T-cell (primary cell): ENCODE results near the gene SIX2. TPM values are rescaled to one million over a fixed set of nuclear protein-coding genes. Genes with fewer than 3 reads are reported as not detected.

Experiments used
- ATAC-seq, 4 experiments: fragments of 200-7000 bp in 3 of 4; fragments of 150-1000 bp in 1 of 4; cut with Tn5 transposase; replicated peaks in 1 of 4; 1 replicate in 3 of 4; 2 replicates in 1 of 4; pipeline ENCODE4 v1.10.0; 2021; ENCODE audit warnings: moderate library complexity in 3 of 4, mild to moderate bottlenecking in 2 of 4, moderate number of reproducible peaks in 1 of 4
- CTCF ChIA-PET, 2 donors: fragments of 300-600 bp; sonication (Branson Sonifier 250); formaldehyde crosslinking; loops; one replicate each; lab custom pipeline; 2022; ENCODE audit warnings: antibody characterized with exemption in 2 of 2; lab: Charles Lee
- POLR2A ChIA-PET, 2 donors: fragments of 300-600 bp; sonication (Branson Sonifier 250); formaldehyde crosslinking; loops; one replicate each; lab custom pipeline; 2022; ENCODE audit warnings: antibody characterized with exemption in 2 of 2; lab: Charles Lee
- DNase-seq, 35 experiments: peaks; one replicate each; pipeline versions ENCODE4 v3.0.0 to v3.0.0-alpha.2; 2013 to 2023
- H3K27ac ChIP-seq: one replicate; pipeline ENCODE4 v1.5.1; 2013; ENCODE audit warnings: low read length
- H3K27me3 ChIP-seq, 2 experiments: replicated peaks in 1 of 2; 1 replicate in 1 of 2; 2 replicates in 1 of 2; pipeline versions ENCODE4 v1.6.1 to v1.7.0; 2013; ENCODE audit warnings: low read length in 1 of 2, mixed read lengths in 1 of 2; ENCODE audit not compliant: control insufficient read depth in 2 of 2, insufficient read depth in 2 of 2; ENCODE audit errors: extremely low read depth in 1 of 2
- H3K36me3 ChIP-seq, 2 donors: 1 replicate in 1 of 2; 2 replicates in 1 of 2; pipeline versions ENCODE4 v1.6.1 to v1.7.0; 2013; ENCODE audit warnings: low read length in 1 of 2; ENCODE audit not compliant: control insufficient read depth in 2 of 2, insufficient read depth in 1 of 2; ENCODE audit errors: extremely low read depth in 1 of 2
- H3K4me1 ChIP-seq, 2 experiments: 1 replicate in 1 of 2; 2 replicates in 1 of 2; pipeline versions ENCODE4 v1.6.1 to v1.7.0; 2013; ENCODE audit warnings: low read length in 2 of 2, mixed read lengths in 1 of 2; ENCODE audit not compliant: insufficient read depth in 2 of 2, control insufficient read depth in 1 of 2; ENCODE audit errors: extremely low read depth in 1 of 2
- H3K4me3 ChIP-seq, 2 donors: 1 replicate in 1 of 2; 2 replicates in 1 of 2; pipeline versions ENCODE4 v1.5.1 to v1.7.0; 2013; ENCODE audit warnings: mild to moderate bottlenecking in 2 of 2, low read length in 1 of 2, moderate library complexity in 1 of 2; ENCODE audit not compliant: control insufficient read depth in 1 of 2; ENCODE audit errors: extremely low read depth in 1 of 2
- H3K9me3 ChIP-seq: 2 replicates; pipeline ENCODE4 v1.7.0; 2013
- H3K27ac Mint-ChIP-seq, 2 donors: one replicate each; pipeline ENCODE4 v1.8.0; 2020 to 2021; ENCODE audit warnings: mild to moderate bottlenecking in 2 of 2, mixed read lengths in 2 of 2
- H3K27me3 Mint-ChIP-seq, 2 donors: one replicate each; pipeline ENCODE4 v1.8.0; 2021 to 2022; ENCODE audit warnings: mixed read lengths in 2 of 2
- H3K36me3 Mint-ChIP-seq: one replicate; pipeline ENCODE4 v1.8.0; 2021; ENCODE audit warnings: mixed read lengths
- H3K4me1 Mint-ChIP-seq, 3 donors: one replicate each; pipeline ENCODE4 v1.8.0; 2020 to 2022; ENCODE audit warnings: mixed read lengths in 3 of 3, mild to moderate bottlenecking in 1 of 3
- H3K4me3 Mint-ChIP-seq, 3 donors: one replicate each; pipeline ENCODE4 v1.8.0; 2020 to 2022; ENCODE audit warnings: mild to moderate bottlenecking in 3 of 3, mixed read lengths in 3 of 3, moderate library complexity in 3 of 3
- H3K9me3 Mint-ChIP-seq, 3 donors: one replicate each; pipeline ENCODE4 v1.8.0; 2020 to 2022; ENCODE audit warnings: mixed read lengths in 3 of 3
- WGBS: methylation state at CpG from one replicate; pipeline ENCODE4 v1.1.5; 2013; ENCODE audit warnings: missing lambda C conversion rate; ENCODE audit not compliant: insufficient coverage; 5-methylcytosine and 5-hydroxymethylcytosine counted together
- total RNA-seq, 35 experiments: library from RNA in 6 of 35; stranded (reverse) in 6 of 35; fragments of 120-200 nt in 1 of 35; gene quantifications; one replicate each; pipeline versions ENCODE4 v1.2.1 to v1.2.4 and lab custom pipeline; 2013 to 2026

The SIX2 gene
- total RNA-seq, 5 donors from 2014 or later (not counting 1 experiment from before 2014, with no cell fraction given), result not detected

GRCh38 chr2:45005261-45006002, 3.8 kb downstream of the SIX2 start:
- H3K27ac Mint-ChIP-seq, result no peak overlapping the region
- ChIA-PET POLR2A (no interaction called here), CTCF (no interaction called here)
- Histone ChIP-seq H3K36me3 (no peaks in the 10 kb centered on the region), H3K27me3 (peaks cover 25 to 93% of the 10 kb centered on the region in 2 experiments), H3K9me3 (no peaks in the 10 kb centered on the region), H3K4me3 (no peak overlapping the region), H3K27ac (no peak overlapping the region), H3K4me1 (peaks cover 8 to 50% of the 10 kb centered on the region in 2 experiments)
- WGBS, result 9% methylated on average over 6 of the region's 25 CpGs
- peaks cover 33 to 58% (median 54%) of the 10 kb centered on the region in 3 donors for H3K4me1 Mint-ChIP-seq
- H3K4me3 Mint-ChIP-seq, result peak overlapping the region in 1 of 3 donors; percentile 54
- H3K36me3 Mint-ChIP-seq, result no peaks in the 10 kb centered on the region
- ATAC-seq, result no peak
- DNase-seq, result no peak
- peaks cover 57 to 84% of the 10 kb centered on the region in 2 donors for H3K27me3 Mint-ChIP-seq
- no peaks in the 10 kb centered on the region for H3K9me3 Mint-ChIP-seq

GRCh38 chr2:45004562-45005191, 4.6 kb downstream of the SIX2 start:
- Mint-ChIP-seq H3K4me3 (peak overlapping the region in 1 of 3 donors; percentile 54), H3K9me3 (no peaks in the 10 kb centered on the region), H3K27ac (no peak overlapping the region), H3K36me3 (no peaks in the 10 kb centered on the region), H3K4me1 (peaks cover 33 to 54% (median 50%) of the 10 kb centered on the region in 3 donors), H3K27me3 (peaks cover 63 to 85% of the 10 kb centered on the region in 2 donors)
- Histone ChIP-seq H3K36me3 (no peaks in the 10 kb centered on the region), H3K9me3 (no peaks in the 10 kb centered on the region), H3K27ac (no peak overlapping the region), H3K27me3 (peaks cover 25 to 90% of the 10 kb centered on the region in 2 experiments), H3K4me3 (peak overlapping the region in 1 of 2 donors; percentile 7), H3K4me1 (peaks cover 1 to 42% of the 10 kb centered on the region in 2 experiments)
- ATAC-seq (no peak), DNase-seq (no peak)
- CTCF ChIA-PET, result no interaction called here
- POLR2A ChIA-PET, result no interaction called here
- WGBS, result 2% methylated on average over 30 of the region's 45 CpGs

- H3K4me1 ChIP-seq, result peaks cover 0 to 36% of the 10 kb centered on the region in 2 experiments
- DNase-seq (no peak), ATAC-seq (no peak)
- H3K27me3 Mint-ChIP-seq, result peaks cover 67 to 90% of the 10 kb centered on the region in 2 donors
- no peak overlapping the region for H3K27ac Mint-ChIP-seq
- ChIA-PET POLR2A (no interaction called here), CTCF (no interaction called here)
- peak overlapping the region in 1 of 3 donors; percentile 54 for H3K4me3 Mint-ChIP-seq
- H3K4me1 Mint-ChIP-seq, result peaks cover 33 to 52% (median 48%) of the 10 kb centered on the region in 3 donors
- H3K9me3 ChIP-seq, result no peaks in the 10 kb centered on the region
- 18% methylated on average over 28 of the region's 41 CpGs for WGBS
- H3K36me3 ChIP-seq, result no peaks in the 10 kb centered on the region
- H3K36me3 Mint-ChIP-seq, result no peaks in the 10 kb centered on the region
- peaks cover 28 to 91% of the 10 kb centered on the region in 2 experiments for H3K27me3 ChIP-seq
- H3K27ac ChIP-seq, result no peak overlapping the region
- no peak overlapping the region for H3K4me3 ChIP-seq
- no peaks in the 10 kb centered on the region for H3K9me3 Mint-ChIP-seq
These were observed 5.4 kb downstream of the SIX2 start for GRCh38 chr2:45003579-45004551.

GRCh38 chr2:45002686-45003085, 6.6 kb downstream of the SIX2 start:
- Mint-ChIP-seq H3K4me3 (peak overlapping the region in 1 of 3 donors; percentile 54), H3K9me3 (no peaks in the 10 kb centered on the region), H3K4me1 (peaks cover 31 to 43% (median 40%) of the 10 kb centered on the region in 3 donors), H3K27ac (no peak overlapping the region), H3K36me3 (no peaks in the 10 kb centered on the region), H3K27me3 (peaks cover 70 to 89% of the 10 kb centered on the region in 2 donors)
- no peak overlapping the region for H3K27ac ChIP-seq
- ChIA-PET CTCF (no interaction called here), POLR2A (no interaction called here)
- peaks cover 0 to 28% of the 10 kb centered on the region in 2 experiments for H3K4me1 ChIP-seq
- DNase-seq (no peak), ATAC-seq (no peak)
- 45% methylated on average over 3 of the region's 3 CpGs for WGBS
- peaks cover 31 to 80% of the 10 kb centered on the region in 2 experiments for H3K27me3 ChIP-seq
- H3K9me3 ChIP-seq, result no peaks in the 10 kb centered on the region
- no peaks in the 10 kb centered on the region for H3K36me3 ChIP-seq
- no peak overlapping the region for H3K4me3 ChIP-seq

- Histone ChIP-seq H3K27me3 (peaks cover 31 to 73% of the 10 kb centered on the region in 2 experiments), H3K4me3 (peak overlapping the region in 1 of 2 donors; percentile 35), H3K9me3 (no peaks in the 10 kb centered on the region), H3K27ac (no peak overlapping the region), H3K4me1 (peaks cover 0 to 28% of the 10 kb centered on the region in 2 experiments), H3K36me3 (no peaks in the 10 kb centered on the region)
- no peak for DNase-seq
- Mint-ChIP-seq H3K27me3 (peaks cover 69 to 86% of the 10 kb centered on the region in 2 donors), H3K27ac (no peak overlapping the region), H3K9me3 (no peaks in the 10 kb centered on the region), H3K4me1 (peaks cover 28 to 42% (median 38%) of the 10 kb centered on the region in 3 donors), H3K4me3 (peak overlapping the region in 2 of 3 donors; percentile 46 to 67), H3K36me3 (no peaks in the 10 kb centered on the region)
- ChIA-PET POLR2A (no interaction called here), CTCF (no interaction called here)
- WGBS, result 7% methylated on average over 7 of the region's 9 CpGs
- no peak for ATAC-seq
These were observed 7.3 kb downstream of the SIX2 start for GRCh38 chr2:45001869-45002385.
